Uterus (tissue), 2 donors: ENCODE results near the gene GPR156.

Experiments used
- CTCF ChIP-seq, 4 experiments: fragments of 200-600 bp in 2 of 4; fragments of 450-650 bp in 2 of 4; sonication (generic) in 2 of 4; IDR thresholded peaks; one replicate each; pipeline ENCODE4 v1.5.1; 2016 to 2019; ENCODE audit warnings: antibody characterized with exemption in 4 of 4, mild to moderate bottlenecking in 2 of 4, moderate library complexity in 1 of 4
- POLR2A ChIP-seq, 2 donors: fragments of 450-650 bp; IDR thresholded peaks; one replicate each; pipeline ENCODE4 v1.6.1; 2016; ENCODE audit warnings: antibody characterized with exemption in 2 of 2, mild to moderate bottlenecking in 1 of 2, moderate library complexity in 1 of 2

DNA sequence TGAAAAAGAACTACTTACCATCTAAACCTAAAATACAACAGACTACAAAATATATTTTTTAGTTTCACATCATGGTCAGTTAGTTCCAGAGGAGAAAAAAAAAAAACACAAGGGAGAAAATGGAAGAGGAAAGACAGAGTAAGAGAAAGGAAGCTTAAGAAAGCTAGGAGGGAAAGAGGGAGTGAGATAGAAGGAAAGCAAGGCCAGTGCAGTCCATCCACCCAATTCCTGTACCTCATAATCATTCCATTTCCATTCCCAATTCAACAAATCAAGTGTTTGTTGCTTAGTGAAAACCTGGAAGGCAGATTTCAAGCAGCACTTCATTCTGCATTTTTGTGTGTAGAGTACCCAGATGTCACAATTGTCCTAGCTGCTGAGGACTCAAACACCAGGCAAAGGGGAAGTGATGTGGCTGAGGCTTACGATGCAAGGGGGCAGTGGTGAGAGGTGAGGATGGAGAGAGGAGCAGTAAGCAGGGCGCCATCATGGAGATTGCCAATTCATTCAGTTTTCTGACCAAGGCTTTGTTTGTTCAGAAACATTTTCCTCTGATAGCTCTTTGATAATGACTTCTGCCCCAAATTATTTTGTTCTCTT, 107.2 kb downstream of the GPR156 start:
- no peak for TF ChIP-seq POLR2A (IDR thresholded peaks at IDR 0.05)
- no peak for TF ChIP-seq CTCF (IDR thresholded peaks at IDR 0.05)
